Glutamatergic neuron (in vitro differentiated cells): ENCODE measurements around the gene INO80C. TPM values are rescaled to one million over a fixed set of nuclear protein-coding genes. Genes with fewer than 3 reads are reported as not detected.
"Not testable (repeated sequence)": the region's sequence is repeated elsewhere in the genome, so short reads cannot be mapped to it uniquely, and the experiment has no call there.

Experiments used
- DNase-seq: peaks from one replicate; pipeline ENCODE4 v3.0.0; 2022
- H3K27ac Mint-ChIP-seq: one replicate; pipeline ENCODE4 v1.8.0; 2020; ENCODE audit warnings: mild to moderate bottlenecking, mixed read lengths, inconsistent platforms; ENCODE audit not compliant: unreplicated experiment
- H3K27me3 Mint-ChIP-seq: one replicate; pipeline ENCODE4 v1.8.0; 2020; ENCODE audit warnings: mild to moderate bottlenecking, moderate library complexity, mixed read lengths, inconsistent platforms; ENCODE audit not compliant: unreplicated experiment
- H3K36me3 Mint-ChIP-seq: one replicate; pipeline ENCODE4 v1.8.0; 2020; ENCODE audit warnings: mild to moderate bottlenecking, mixed read lengths, inconsistent platforms; ENCODE audit not compliant: unreplicated experiment
- H3K4me1 Mint-ChIP-seq: one replicate; pipeline ENCODE4 v1.8.0; 2020; ENCODE audit warnings: mild to moderate bottlenecking, low read depth, mixed read lengths, inconsistent platforms; ENCODE audit not compliant: unreplicated experiment
- H3K4me3 Mint-ChIP-seq: one replicate; pipeline ENCODE4 v1.8.0; 2020; ENCODE audit warnings: mild to moderate bottlenecking, mixed read lengths, inconsistent platforms; ENCODE audit not compliant: unreplicated experiment
- H3K9me3 Mint-ChIP-seq: one replicate; pipeline ENCODE4 v1.8.0; 2020; ENCODE audit warnings: mild to moderate bottlenecking, moderate library complexity, mixed read lengths, inconsistent platforms; ENCODE audit not compliant: unreplicated experiment
- total RNA-seq: library from RNA; stranded (reverse); fragmentation: NEBNext Ultra II Directional; extraction: Animal tissue kit (Norgen Biotek cat#: 25700); gene quantifications from one replicate; pipeline ENCODE4 v1.2.1, GENCODE V29; 2021; ENCODE audit not compliant: unreplicated experiment
- TF ChIP-seq, protein P1 (sequence below): fragments of 200-600 bp; sonication (generic); IDR thresholded peaks from one replicate; pipeline ENCODE4 v1.5.0; 2021; ENCODE audit not compliant: partially characterized antibody, unreplicated experiment

Gene INO80C
- total RNA-seq, 1 donor from 2014 or later: 38.7 TPM

GRCh38 chr18:35457140-35457704 is 40.5 kb downstream of the INO80C start:
- H3K27ac Mint-ChIP-seq: no peak overlapping the region
- H3K4me3 Mint-ChIP-seq: no peak overlapping the region
- no peaks in the 10 kb centered on the region for H3K36me3 Mint-ChIP-seq
- peaks cover 9% of the 10 kb centered on the region for H3K4me1 Mint-ChIP-seq
- no peak for DNase-seq
- peaks cover 12% of the 10 kb centered on the region for H3K9me3 Mint-ChIP-seq
- TF ChIP-seq, protein P1, sequence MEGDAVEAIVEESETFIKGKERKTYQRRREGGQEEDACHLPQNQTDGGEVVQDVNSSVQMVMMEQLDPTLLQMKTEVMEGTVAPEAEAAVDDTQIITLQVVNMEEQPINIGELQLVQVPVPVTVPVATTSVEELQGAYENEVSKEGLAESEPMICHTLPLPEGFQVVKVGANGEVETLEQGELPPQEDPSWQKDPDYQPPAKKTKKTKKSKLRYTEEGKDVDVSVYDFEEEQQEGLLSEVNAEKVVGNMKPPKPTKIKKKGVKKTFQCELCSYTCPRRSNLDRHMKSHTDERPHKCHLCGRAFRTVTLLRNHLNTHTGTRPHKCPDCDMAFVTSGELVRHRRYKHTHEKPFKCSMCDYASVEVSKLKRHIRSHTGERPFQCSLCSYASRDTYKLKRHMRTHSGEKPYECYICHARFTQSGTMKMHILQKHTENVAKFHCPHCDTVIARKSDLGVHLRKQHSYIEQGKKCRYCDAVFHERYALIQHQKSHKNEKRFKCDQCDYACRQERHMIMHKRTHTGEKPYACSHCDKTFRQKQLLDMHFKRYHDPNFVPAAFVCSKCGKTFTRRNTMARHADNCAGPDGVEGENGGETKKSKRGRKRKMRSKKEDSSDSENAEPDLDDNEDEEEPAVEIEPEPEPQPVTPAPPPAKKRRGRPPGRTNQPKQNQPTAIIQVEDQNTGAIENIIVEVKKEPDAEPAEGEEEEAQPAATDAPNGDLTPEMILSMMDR: no peak
- peaks cover 4% of the 10 kb centered on the region for H3K27me3 Mint-ChIP-seq

DNA sequence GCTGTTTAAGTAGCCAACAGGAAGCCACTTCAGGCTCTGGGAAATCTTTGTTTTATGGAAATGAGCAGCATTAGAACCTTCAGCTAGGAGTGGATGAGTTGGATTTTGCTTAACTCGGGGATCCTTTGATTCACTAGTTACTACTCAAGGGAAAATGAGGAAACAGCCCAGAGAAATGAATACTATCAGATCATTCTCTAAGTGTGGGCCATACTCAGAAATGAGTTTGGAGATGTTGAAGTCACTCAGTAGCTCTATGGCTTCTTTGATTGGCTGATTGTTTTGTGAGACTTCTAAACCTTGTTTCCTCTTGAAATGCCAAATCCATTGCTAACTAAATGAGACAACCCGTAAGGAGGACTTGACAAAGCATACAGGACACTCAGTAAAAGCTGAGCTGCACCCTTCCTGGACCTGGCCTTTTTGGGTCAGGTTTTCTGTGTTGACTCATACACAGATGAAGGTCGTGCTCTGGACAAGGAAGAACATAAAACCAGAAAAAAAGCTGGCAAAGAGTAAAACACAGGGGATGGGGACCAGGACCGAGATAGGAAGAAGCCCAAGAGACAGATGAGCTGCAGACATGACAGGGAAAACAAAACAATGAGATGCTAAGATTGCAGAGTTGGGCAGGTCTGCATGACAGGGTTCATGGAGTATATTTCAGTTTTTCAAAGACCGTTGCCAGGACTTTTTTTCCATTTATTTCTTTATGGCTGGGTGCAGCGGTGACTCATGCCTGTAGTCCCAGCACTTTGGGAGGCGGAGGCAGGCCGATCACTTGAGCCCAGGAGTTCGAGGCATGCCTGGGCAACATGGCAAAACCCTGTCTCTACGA is 41.6 kb downstream of the INO80C start:
- TF ChIP-seq, protein P1: no peak
- DNase-seq: no peak
- H3K36me3 Mint-ChIP-seq: no peaks in the 10 kb centered on the region
- H3K4me3 Mint-ChIP-seq: no peak overlapping the region
- H3K4me1 Mint-ChIP-seq: peaks cover 4% of the 10 kb centered on the region
- peaks cover 1% of the 10 kb centered on the region for H3K27me3 Mint-ChIP-seq
- no peak overlapping the region for H3K27ac Mint-ChIP-seq
- peaks cover 6% of the 10 kb centered on the region for H3K9me3 Mint-ChIP-seq

GRCh38 chr18:35454803-35455202 is 43.0 kb downstream of the INO80C start:
- TF ChIP-seq, protein P1: no peak
- no peak overlapping the region for H3K4me3 Mint-ChIP-seq
- no peaks in the 10 kb centered on the region for H3K36me3 Mint-ChIP-seq
- DNase-seq: no peak
- H3K27ac Mint-ChIP-seq: no peak overlapping the region
- peaks cover 6% of the 10 kb centered on the region for H3K9me3 Mint-ChIP-seq
- H3K4me1 Mint-ChIP-seq: no peaks in the 10 kb centered on the region
- H3K27me3 Mint-ChIP-seq: peaks cover 1% of the 10 kb centered on the region

DNA sequence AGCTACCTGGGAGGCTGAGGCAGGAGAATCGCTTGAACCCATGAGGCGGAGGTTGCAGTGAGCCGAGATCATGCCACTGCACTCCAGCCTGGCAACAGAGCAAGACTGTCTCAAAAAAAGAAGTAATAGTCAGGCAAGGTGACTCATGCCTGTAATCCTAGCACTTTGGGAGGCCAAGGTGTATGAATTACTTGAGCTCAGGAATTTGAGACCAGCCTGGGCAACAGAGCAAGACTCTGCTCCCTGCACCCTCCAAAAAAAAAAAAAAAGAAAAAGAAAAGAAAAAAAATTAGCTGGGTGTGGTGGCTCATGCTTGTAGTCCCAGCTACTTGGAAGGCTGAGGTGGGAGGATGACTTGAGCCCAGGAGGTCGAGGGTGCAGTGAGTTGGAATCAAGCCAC is 44.7 kb downstream of the INO80C start:
- not testable (repeated sequence) for H3K36me3 Mint-ChIP-seq, H3K9me3 Mint-ChIP-seq, DNase-seq, H3K27ac Mint-ChIP-seq, H3K4me1 Mint-ChIP-seq, H3K27me3 Mint-ChIP-seq, H3K4me3 Mint-ChIP-seq

DNA sequence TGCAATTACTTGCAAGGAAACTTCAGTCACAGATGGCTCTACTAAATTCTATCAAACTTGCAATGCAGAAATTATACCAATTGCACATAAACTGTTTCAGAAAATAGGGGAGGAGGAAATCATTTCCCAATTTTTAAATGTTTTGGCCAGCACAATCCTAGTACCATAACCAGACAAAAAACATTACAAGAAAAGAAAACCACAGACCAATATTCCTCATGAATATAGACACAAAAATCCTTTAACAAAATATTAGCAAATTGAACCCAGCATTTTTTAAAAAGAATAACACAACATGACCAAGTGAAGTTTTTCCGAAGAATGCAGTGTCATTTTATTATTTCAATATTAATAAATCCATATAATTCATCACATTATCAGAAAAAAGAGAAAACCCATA is 45.8 kb downstream of the INO80C start:
- Mint-ChIP-seq H3K4me3 (no peak overlapping the region), H3K27me3 (peaks cover 1% of the 10 kb centered on the region), H3K27ac (no peak overlapping the region), H3K9me3 (peaks cover under 1% of the 10 kb centered on the region), H3K4me1 (no peaks in the 10 kb centered on the region), H3K36me3 (no peaks in the 10 kb centered on the region)
- no peak for DNase-seq
- TF ChIP-seq, protein P1: no peak
